Measurements from ENCODE around the gene PIP5K1B. TPM values are rescaled to one million over a fixed set of nuclear protein-coding genes. Genes with fewer than 3 reads are reported as not detected.

PIP5K1B gene
- total and polyA plus RNA-seq, 2 of the 13 experiments (the other 11 are each of a cell fraction or from before 2014, with no cell fraction given): 15.8 to 17.5 TPM

DNA sequence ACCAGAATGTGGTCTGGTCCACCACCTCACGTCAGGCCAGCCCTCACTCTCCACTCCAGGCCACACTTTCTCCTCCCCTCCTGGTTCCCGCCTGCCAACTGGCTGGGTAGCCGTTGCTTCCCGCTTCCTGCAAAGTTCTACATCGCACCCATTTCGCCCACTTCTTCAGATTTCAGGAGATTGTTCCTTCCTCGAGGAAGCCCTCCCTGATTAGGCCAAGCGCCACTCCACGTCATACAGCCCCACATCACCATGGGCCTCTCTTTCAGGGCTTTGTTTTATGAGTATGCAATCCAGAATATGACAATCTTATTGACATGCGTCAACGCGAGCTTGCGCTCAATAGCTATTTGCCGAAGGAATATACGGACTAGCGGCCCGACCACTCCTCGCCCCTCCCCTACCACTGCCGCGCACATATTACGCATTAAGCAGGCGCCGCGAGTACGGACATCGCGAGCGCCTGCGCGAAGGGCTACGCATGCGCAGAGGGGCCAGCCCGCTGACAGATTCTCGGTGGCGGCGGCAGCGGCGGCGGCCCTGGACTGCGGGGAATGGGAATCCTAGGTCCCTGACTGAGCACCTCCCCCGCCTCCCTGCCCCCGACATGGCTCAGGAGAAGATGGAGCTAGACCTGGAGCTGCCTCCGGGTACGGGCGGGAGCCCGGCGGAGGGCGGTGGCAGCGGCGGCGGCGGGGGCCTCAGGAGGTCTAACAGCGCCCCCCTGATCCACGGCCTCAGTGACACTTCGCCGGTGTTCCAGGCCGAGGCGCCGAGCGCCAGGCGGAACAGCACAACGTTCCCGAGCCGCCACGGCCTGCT lies 74.7 kb downstream of the PIP5K1B start (continued):
- TF ChIP-seq ZSCAN21 (CRISPR knock-in tag; IDR thresholded peaks at IDR 0.05; ENCODE audit: borderline replicate concordance) (0 out of 2 replicates have a peak, but pooled peaks have one; percentile 54), ELF1 (CRISPR knock-in tag; IDR thresholded peaks at IDR 0.05) (peak; percentile 60; the same call in 1 of the 2 replicates), HHEX (CRISPR knock-in tag; IDR thresholded peaks at IDR 0.05) (no peak), ZNF614 (CRISPR knock-in tag; IDR thresholded peaks at IDR 0.05; ENCODE audit: borderline replicate concordance) (peak; percentile 68; the same call in 1 of the 2 replicates), KAT2B (IDR thresholded peaks at IDR 0.05; ENCODE audit: borderline replicate concordance, low read depth, low read length) (no peak), MEF2D (CRISPR knock-in tag; IDR thresholded peaks at IDR 0.05) (0 out of 2 replicates have a peak, but pooled peaks have one; percentile 47), ZNF160 (CRISPR knock-in tag; IDR thresholded peaks at IDR 0.05) (peak; percentile 47; the same call in 1 of the 2 replicates), ZBTB42 (CRISPR knock-in tag; IDR thresholded peaks at IDR 0.05) (0 out of 2 replicates have a peak, but pooled peaks have one; percentile 43), MED13 (CRISPR knock-in tag; IDR thresholded peaks at IDR 0.05) (no peak; the same call in none of the 2 replicates), ZNF24 (IDR thresholded peaks at IDR 0.05) (no peak), ZNF354B (CRISPR knock-in tag; IDR thresholded peaks at IDR 0.05) (peak; percentile 69; the same call in 1 of the 2 replicates), ONECUT2 (CRISPR knock-in tag; IDR thresholded peaks at IDR 0.05) (no peak), HCFC1 (IDR thresholded peaks at IDR 0.05; ENCODE audit: low read depth, low read length) (peak; percentile 81), ZNF816 (CRISPR knock-in tag; IDR thresholded peaks at IDR 0.05; ENCODE audit: borderline replicate concordance) (no peak), RXRB (CRISPR knock-in tag; IDR thresholded peaks at IDR 0.05; ENCODE audit: borderline replicate concordance) (0 out of 2 replicates have a peak, but pooled peaks have one; percentile 12), ZSCAN25 (CRISPR knock-in tag; IDR thresholded peaks at IDR 0.05) (peak; percentile 90), ZMAT3 (CRISPR knock-in tag; conservative IDR thresholded peaks at IDR 0.05) (peak; percentile 75), ZNF564 (CRISPR knock-in tag; IDR thresholded peaks at IDR 0.05) (no peak), ZNF773 (CRISPR knock-in tag; IDR thresholded peaks at IDR 0.05; ENCODE audit: borderline replicate concordance) (no peak), ZNF12 (CRISPR knock-in tag; IDR thresholded peaks at IDR 0.05) (no peak), ZNF33A (CRISPR knock-in tag; IDR thresholded peaks at IDR 0.05; ENCODE audit: borderline replicate concordance) (no peak), NFIC (IDR thresholded peaks at IDR 0.05; ENCODE audit: low read length) (no peak)
- TF ChIP-seq, protein P1, sequence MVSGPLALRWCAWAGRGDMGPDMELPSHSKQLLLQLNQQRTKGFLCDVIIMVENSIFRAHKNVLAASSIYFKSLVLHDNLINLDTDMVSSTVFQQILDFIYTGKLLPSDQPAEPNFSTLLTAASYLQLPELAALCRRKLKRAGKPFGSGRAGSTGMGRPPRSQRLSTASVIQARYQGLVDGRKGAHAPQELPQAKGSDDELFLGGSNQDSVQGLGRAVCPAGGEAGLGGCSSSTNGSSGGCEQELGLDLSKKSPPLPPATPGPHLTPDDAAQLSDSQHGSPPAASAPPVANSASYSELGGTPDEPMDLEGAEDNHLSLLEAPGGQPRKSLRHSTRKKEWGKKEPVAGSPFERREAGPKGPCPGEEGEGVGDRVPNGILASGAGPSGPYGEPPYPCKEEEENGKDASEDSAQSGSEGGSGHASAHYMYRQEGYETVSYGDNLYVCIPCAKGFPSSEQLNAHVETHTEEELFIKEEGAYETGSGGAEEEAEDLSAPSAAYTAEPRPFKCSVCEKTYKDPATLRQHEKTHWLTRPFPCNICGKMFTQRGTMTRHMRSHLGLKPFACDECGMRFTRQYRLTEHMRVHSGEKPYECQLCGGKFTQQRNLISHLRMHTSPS (CRISPR knock-in tag; IDR thresholded peaks at IDR 0.05; ENCODE audit: low read depth): no peak
- TF ChIP-seq, protein P2, sequence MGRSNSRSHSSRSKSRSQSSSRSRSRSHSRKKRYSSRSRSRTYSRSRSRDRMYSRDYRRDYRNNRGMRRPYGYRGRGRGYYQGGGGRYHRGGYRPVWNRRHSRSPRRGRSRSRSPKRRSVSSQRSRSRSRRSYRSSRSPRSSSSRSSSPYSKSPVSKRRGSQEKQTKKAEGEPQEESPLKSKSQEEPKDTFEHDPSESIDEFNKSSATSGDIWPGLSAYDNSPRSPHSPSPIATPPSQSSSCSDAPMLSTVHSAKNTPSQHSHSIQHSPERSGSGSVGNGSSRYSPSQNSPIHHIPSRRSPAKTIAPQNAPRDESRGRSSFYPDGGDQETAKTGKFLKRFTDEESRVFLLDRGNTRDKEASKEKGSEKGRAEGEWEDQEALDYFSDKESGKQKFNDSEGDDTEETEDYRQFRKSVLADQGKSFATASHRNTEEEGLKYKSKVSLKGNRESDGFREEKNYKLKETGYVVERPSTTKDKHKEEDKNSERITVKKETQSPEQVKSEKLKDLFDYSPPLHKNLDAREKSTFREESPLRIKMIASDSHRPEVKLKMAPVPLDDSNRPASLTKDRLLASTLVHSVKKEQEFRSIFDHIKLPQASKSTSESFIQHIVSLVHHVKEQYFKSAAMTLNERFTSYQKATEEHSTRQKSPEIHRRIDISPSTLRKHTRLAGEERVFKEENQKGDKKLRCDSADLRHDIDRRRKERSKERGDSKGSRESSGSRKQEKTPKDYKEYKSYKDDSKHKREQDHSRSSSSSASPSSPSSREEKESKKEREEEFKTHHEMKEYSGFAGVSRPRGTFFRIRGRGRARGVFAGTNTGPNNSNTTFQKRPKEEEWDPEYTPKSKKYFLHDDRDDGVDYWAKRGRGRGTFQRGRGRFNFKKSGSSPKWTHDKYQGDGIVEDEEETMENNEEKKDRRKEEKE (IDR thresholded peaks at IDR 0.05): no peak
- TF ChIP-seq, protein P3, sequence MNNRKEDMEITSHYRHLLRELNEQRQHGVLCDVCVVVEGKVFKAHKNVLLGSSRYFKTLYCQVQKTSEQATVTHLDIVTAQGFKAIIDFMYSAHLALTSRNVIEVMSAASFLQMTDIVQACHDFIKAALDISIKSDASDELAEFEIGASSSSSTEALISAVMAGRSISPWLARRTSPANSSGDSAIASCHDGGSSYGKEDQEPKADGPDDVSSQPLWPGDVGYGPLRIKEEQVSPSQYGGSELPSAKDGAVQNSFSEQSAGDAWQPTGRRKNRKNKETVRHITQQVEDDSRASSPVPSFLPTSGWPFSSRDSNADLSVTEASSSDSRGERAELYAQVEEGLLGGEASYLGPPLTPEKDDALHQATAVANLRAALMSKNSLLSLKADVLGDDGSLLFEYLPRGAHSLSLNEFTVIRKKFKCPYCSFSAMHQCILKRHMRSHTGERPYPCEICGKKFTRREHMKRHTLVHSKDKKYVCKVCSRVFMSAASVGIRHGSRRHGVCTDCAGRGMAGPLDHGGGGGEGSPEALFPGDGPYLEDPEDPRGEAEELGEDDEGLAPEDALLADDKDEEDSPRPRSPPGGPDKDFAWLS (CRISPR knock-in tag; IDR thresholded peaks at IDR 0.05; ENCODE audit: borderline replicate concordance): no peak
